WTC11 (cell line): ENCODE results near the gene TPK1. TPM values are rescaled to one million over a fixed set of nuclear protein-coding genes. Genes with fewer than 3 reads are reported as not detected.

ENCODE experiments used
- ATAC-seq: fragments of 200-7000 bp; cut with Tn5 transposase; 2 replicates; pipeline ENCODE4 v1.10.0; 2021; ENCODE audit warnings: mild to moderate bottlenecking, moderate library complexity
- CTCF ChIA-PET: fragments of 300-600 bp; sonication (Branson Sonifier 250); formaldehyde crosslinking; loops from one replicate; lab custom pipeline; 2021; ENCODE audit warnings: antibody characterized with exemption; lab: Charles Lee
- POLR2A ChIA-PET: fragments of 350-600 bp; sonication (Branson Sonifier 250); formaldehyde crosslinking; loops from one replicate; lab custom pipeline; 2021; ENCODE audit warnings: antibody characterized with exemption; lab: Charles Lee
- DNase-seq: peaks from one replicate; pipeline ENCODE4 v3.0.0; 2021; ENCODE audit warnings: low spot score
- H3K27ac Mint-ChIP-seq: 2 replicates; pipeline ENCODE4 v1.8.0; 2021; ENCODE audit warnings: mixed read lengths
- H3K27me3 Mint-ChIP-seq: 2 replicates; pipeline ENCODE4 v1.8.0; 2021; ENCODE audit warnings: low read depth, mild to moderate bottlenecking, moderate library complexity, mixed read lengths
- H3K36me3 Mint-ChIP-seq: 2 replicates; pipeline ENCODE4 v1.8.0; 2021; ENCODE audit warnings: mixed read lengths
- H3K4me1 Mint-ChIP-seq: 2 replicates; pipeline ENCODE4 v1.8.0; 2022; ENCODE audit warnings: mixed read lengths
- H3K4me3 Mint-ChIP-seq: 2 replicates; pipeline ENCODE4 v1.8.0; 2021; ENCODE audit warnings: mild to moderate bottlenecking, moderate library complexity, mixed read lengths
- H3K9me3 Mint-ChIP-seq: 2 replicates; pipeline ENCODE4 v1.8.0; 2021; ENCODE audit warnings: mixed read lengths
- ATF3 ChIP-seq: sonication (generic); formaldehyde crosslinking; conservative IDR thresholded peaks from 2 replicates; pipeline ENCODE4 v1.8.1; 2022; ENCODE audit warnings: mild to moderate bottlenecking, missing genetic modification reagents
- CTCF ChIP-seq: fragments of 200-600 bp; IDR thresholded peaks from 2 replicates; pipeline ENCODE4 v1.8.0; 2022; ENCODE audit warnings: antibody characterized with exemption
- IRF2 ChIP-seq: sonication (generic); formaldehyde crosslinking; IDR thresholded peaks from 2 replicates; pipeline ENCODE4 v1.8.0; 2022; ENCODE audit warnings: low read depth, missing genetic modification reagents, borderline replicate concordance
- JUN ChIP-seq: sonication (generic); formaldehyde crosslinking; IDR thresholded peaks from 2 replicates; pipeline ENCODE4 v1.8.0; 2023; ENCODE audit warnings: mild to moderate bottlenecking, missing genetic modification reagents
- MAX ChIP-seq: sonication (generic); formaldehyde crosslinking; IDR thresholded peaks from 2 replicates; pipeline ENCODE4 v1.8.0; 2022; ENCODE audit warnings: mild to moderate bottlenecking, missing genetic modification reagents
- NFE2L1 ChIP-seq: sonication (generic); formaldehyde crosslinking; IDR thresholded peaks from 2 replicates; pipeline ENCODE4 v1.8.1; 2023; ENCODE audit warnings: missing genetic modification reagents
- NFYB ChIP-seq: sonication (generic); formaldehyde crosslinking; conservative IDR thresholded peaks from 2 replicates; pipeline ENCODE4 v1.8.0; 2022; ENCODE audit warnings: low read depth, missing genetic modification reagents
- NR1H2 ChIP-seq: sonication (generic); formaldehyde crosslinking; IDR thresholded peaks from 2 replicates; pipeline ENCODE4 v1.9.0; 2021; ENCODE audit warnings: mild to moderate bottlenecking, moderate library complexity, missing genetic modification reagents
- SP1 ChIP-seq: sonication (generic); formaldehyde crosslinking; conservative IDR thresholded peaks from 2 replicates; pipeline ENCODE4 v1.8.1; 2022; ENCODE audit warnings: missing genetic modification reagents
- TEAD4 ChIP-seq: sonication (generic); formaldehyde crosslinking; IDR thresholded peaks from 2 replicates; pipeline ENCODE4 v1.8.0; 2022; ENCODE audit warnings: mild to moderate bottlenecking, missing genetic modification reagents
- ZNF138 ChIP-seq: sonication (generic); formaldehyde crosslinking; conservative IDR thresholded peaks from 2 replicates; pipeline ENCODE4 v1.8.1; 2022; ENCODE audit warnings: mild to moderate bottlenecking, moderate library complexity, missing genetic modification reagents
- total RNA-seq: library from RNA; stranded (reverse); gene quantifications from 3 replicates; pipeline ENCODE4 v1.2.3, GENCODE V29; 2021
- TF ChIP-seq, protein P1 (sequence below): fragments of 250-450 bp; sonication (Bioruptor Pico); IDR thresholded peaks from 2 replicates; pipeline ENCODE4 v1.9.0; 2021; ENCODE audit warnings: mild to moderate bottlenecking, borderline replicate concordance
- TF ChIP-seq, protein P2 (sequence below): sonication (generic); formaldehyde crosslinking; IDR thresholded peaks from 2 replicates; pipeline ENCODE4 v1.8.0; 2022; ENCODE audit warnings: mild to moderate bottlenecking, missing genetic modification reagents
- TF ChIP-seq, protein P3 (sequence below): fragments of 250-450 bp; sonication (Bioruptor Pico); conservative IDR thresholded peaks from 2 replicates; pipeline ENCODE4 v1.9.0; 2021; ENCODE audit warnings: mild to moderate bottlenecking

TPK1 gene
- total RNA-seq, 1 experiment from 2014 or later: 2.7 TPM

GRCh38 chr7:144437370-144438191 lies 398.3 kb downstream of the TPK1 start:
- Mint-ChIP-seq H3K27me3 (no peaks in the 10 kb centered on the region; the same call in 1 of the 2 replicates), H3K36me3 (no peaks in the 10 kb centered on the region), H3K27ac (no peak overlapping the region), H3K4me1 (peaks cover 7% of the 10 kb centered on the region)
- ATAC-seq (peak; percentile 79), DNase-seq (peak; percentile 69)
- TF ChIP-seq SP1 (no peak), CTCF (peak; percentile 57)
- TF ChIP-seq, all 79 proteins: peak for 1
- Mint-ChIP-seq H3K9me3 (no peaks in the 10 kb centered on the region), H3K4me3 (no peak overlapping the region)
- POLR2A ChIA-PET: no interaction called here
- CTCF ChIA-PET: interaction anchor here (0.6 to 2.3 kb wide), 12 partner anchors 22 to 182 kb away, joined by 3 to 13 read pairs (median 4); no protein-coding TSS in a partner anchor

DNA sequence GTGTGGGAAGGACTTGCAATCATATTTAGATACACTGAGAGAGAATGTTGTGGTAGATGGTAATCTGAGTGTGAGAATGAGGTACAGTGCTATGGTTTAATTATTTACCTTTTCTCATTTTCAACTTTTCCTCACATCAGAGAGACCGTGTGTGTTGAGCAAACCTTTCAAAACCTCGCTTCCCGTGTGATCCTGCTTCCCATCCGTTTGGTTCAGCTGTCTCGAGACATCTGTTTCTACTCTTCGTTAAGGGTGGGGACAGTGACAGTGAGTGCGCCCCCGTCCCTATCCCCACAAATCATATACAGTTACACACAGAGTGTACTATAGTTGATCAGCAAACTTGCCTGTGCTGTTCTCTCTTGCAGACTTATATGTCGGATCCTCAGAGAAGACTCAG lies 399.4 kb downstream of the TPK1 start:
- TF ChIP-seq NR1H2 (no peak), SP1 (no peak), NFYB (CRISPR knock-in tag) (no peak), ATF3 (CRISPR knock-in tag) (no peak), NFE2L1 (CRISPR knock-in tag) (no peak), IRF2 (no peak), TEAD4 (no peak), JUN (CRISPR knock-in tag) (no peak), ZNF138 (CRISPR knock-in tag) (no peak), MAX (CRISPR knock-in tag) (no peak)
- TF ChIP-seq, protein P1, sequence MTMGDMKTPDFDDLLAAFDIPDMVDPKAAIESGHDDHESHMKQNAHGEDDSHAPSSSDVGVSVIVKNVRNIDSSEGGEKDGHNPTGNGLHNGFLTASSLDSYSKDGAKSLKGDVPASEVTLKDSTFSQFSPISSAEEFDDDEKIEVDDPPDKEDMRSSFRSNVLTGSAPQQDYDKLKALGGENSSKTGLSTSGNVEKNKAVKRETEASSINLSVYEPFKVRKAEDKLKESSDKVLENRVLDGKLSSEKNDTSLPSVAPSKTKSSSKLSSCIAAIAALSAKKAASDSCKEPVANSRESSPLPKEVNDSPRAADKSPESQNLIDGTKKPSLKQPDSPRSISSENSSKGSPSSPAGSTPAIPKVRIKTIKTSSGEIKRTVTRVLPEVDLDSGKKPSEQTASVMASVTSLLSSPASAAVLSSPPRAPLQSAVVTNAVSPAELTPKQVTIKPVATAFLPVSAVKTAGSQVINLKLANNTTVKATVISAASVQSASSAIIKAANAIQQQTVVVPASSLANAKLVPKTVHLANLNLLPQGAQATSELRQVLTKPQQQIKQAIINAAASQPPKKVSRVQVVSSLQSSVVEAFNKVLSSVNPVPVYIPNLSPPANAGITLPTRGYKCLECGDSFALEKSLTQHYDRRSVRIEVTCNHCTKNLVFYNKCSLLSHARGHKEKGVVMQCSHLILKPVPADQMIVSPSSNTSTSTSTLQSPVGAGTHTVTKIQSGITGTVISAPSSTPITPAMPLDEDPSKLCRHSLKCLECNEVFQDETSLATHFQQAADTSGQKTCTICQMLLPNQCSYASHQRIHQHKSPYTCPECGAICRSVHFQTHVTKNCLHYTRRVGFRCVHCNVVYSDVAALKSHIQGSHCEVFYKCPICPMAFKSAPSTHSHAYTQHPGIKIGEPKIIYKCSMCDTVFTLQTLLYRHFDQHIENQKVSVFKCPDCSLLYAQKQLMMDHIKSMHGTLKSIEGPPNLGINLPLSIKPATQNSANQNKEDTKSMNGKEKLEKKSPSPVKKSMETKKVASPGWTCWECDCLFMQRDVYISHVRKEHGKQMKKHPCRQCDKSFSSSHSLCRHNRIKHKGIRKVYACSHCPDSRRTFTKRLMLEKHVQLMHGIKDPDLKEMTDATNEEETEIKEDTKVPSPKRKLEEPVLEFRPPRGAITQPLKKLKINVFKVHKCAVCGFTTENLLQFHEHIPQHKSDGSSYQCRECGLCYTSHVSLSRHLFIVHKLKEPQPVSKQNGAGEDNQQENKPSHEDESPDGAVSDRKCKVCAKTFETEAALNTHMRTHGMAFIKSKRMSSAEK: no peak
- TF ChIP-seq, protein P2, sequence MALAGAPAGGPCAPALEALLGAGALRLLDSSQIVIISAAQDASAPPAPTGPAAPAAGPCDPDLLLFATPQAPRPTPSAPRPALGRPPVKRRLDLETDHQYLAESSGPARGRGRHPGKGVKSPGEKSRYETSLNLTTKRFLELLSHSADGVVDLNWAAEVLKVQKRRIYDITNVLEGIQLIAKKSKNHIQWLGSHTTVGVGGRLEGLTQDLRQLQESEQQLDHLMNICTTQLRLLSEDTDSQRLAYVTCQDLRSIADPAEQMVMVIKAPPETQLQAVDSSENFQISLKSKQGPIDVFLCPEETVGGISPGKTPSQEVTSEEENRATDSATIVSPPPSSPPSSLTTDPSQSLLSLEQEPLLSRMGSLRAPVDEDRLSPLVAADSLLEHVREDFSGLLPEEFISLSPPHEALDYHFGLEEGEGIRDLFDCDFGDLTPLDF (CRISPR knock-in tag): no peak
- TF ChIP-seq, protein P3, sequence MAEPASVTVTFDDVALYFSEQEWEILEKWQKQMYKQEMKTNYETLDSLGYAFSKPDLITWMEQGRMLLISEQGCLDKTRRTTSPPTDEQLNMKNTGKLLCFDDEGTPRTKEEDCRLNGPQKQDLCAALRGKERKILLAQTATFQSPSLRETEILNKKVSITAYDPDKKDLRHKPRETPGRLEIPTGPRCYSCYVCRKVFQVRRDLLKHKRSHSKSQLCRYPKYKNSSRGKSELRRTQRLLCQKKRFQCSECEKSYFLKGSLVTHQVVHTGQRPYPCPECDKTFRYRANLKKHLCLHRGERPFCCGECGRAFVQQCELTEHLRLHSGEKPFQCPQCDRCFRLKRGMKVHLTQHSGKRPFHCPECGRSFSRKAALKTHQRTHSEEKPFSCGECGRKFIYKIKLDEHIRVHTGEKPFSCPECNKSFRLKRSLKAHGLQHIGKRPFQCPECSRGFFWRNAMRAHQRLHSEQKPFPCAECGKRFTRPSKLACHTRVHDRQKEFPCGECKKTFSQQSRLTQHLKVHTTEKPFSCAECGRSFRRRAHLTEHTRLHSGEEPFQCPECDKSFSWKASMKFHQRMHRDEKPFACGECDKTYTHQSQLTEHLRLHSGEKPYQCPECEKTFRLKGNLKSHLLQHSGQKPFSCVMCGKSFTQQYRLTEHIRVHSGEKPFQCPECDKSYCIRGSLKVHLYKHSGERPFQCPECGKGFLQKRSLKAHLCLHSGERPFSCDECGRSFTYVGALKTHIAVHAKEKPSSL: no peak
- TF ChIP-seq, all 79 proteins: peak for 0
- H3K9me3 Mint-ChIP-seq: no peaks in the 10 kb centered on the region
- H3K4me3 Mint-ChIP-seq: no peak overlapping the region
- H3K27me3 Mint-ChIP-seq: no peaks in the 10 kb centered on the region; the same call in 1 of the 2 replicates
- ChIA-PET POLR2A (no interaction called here), CTCF (interaction anchor here (1.0 to 2.3 kb wide), 4 partner anchors 37 to 181 kb away, joined by 4 to 13 read pairs (median 4); no protein-coding TSS in a partner anchor)
- no peak for ATAC-seq
- H3K4me1 Mint-ChIP-seq: peaks cover 7% of the 10 kb centered on the region
- no peak overlapping the region for H3K27ac Mint-ChIP-seq
- DNase-seq: no peak
- no peaks in the 10 kb centered on the region for H3K36me3 Mint-ChIP-seq
